GM18507 (cell line): ENCODE results near the gene NDUFA11.

Experiments used
- DNase-seq: peaks from one replicate; pipeline ENCODE4 v3.0.0; 2011; ENCODE audit warnings: low read depth; ENCODE audit not compliant: insufficient read length; ENCODE audit errors: extremely low spot score
- FAIRE-seq: peaks from 2 replicates; lab custom pipeline; 2011; peaks lifted over from hg19 to GRCh38; lab: Jason Lieb, UNC

NDUFA11 gene

DNA sequence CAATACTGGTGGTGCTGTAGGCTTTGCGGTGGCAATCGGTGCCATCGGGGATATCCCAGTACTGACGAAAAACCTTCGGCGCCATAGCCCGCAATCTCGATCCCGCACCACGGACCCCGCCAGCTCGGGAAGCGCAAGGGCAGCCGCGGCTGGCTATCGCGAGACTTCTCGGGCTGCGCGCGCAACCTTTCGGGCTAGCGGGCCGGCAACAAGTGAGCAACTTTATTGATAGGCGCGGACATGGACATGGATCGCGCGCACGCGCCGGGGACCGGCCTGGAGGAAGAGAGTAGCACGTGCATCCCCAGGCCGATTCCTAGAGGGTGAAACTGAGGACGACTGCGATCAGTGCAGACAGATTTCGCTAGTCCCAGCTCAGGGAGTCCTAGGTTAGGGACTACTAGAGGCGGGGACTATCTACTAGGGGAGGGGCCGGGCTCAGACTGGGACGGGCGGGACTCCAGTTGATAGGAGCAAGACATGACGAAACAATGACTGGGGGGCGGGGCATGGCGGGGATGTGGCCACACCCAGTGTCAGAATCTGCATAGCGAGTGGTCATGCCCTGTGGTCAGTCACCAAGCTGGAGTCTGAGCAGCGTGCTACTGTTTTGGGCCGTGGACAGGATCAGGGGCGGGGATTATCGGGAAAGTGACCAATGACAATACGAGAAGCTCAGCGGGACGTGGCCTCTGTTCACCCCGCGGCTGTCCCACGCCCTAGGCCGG is at the start of gene NDUFA11:
Gene NDUFA11, minus strand, starts transcription at position 167 of the 728 bp plus-strand sequence. Its CDS starts 82 bp downstream, at position 85.
- DNase-seq, result peak; percentile 90
- FAIRE-seq, result no peak

- no peak for DNase-seq
- FAIRE-seq, result peak; percentile 53
Measured at GRCh38 chr19:5953030-5953589, 49.5 kb upstream of the NDUFA11 start.

DNA sequence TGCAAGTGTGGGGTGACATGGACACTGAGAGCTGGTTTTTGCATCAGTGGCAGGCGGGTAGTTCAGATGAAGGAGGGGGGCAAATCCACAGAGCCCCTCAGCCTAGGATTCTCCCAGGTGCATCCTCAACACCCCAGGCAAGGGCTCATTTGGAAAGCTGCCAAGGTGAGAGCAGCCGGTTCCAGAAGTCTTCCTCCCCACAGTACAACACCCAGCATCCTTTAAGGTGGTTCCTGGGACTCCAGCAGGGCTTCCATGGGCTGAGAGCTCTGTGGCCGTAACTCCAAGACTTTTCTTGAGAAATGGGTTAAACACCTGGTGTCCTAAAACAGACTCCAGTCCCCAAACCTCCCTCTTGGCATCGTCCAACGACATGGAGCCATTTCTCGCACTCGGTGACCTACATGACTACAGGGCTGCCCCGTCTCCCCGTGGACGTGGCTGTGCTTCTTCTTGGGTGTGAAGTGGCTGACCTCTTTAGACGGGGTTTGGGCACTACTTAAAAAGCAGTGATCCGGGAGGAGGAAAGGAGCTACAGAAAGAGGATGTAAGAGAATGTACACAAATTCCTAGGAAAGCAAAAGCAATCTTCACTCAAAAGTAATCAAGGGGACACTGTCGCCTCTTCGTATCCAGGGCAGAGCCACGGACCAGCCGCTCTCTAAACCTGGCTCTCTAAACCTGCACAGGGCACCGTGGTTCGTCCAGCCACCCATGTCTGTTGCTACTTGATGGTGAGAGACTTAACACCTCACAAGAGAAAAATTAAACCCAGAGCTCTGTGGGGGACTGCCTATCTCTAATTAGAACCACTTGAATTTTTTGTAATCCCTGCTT is 48.8 kb upstream of the NDUFA11 start:
- FAIRE-seq (no peak), DNase-seq (no peak)

DNA sequence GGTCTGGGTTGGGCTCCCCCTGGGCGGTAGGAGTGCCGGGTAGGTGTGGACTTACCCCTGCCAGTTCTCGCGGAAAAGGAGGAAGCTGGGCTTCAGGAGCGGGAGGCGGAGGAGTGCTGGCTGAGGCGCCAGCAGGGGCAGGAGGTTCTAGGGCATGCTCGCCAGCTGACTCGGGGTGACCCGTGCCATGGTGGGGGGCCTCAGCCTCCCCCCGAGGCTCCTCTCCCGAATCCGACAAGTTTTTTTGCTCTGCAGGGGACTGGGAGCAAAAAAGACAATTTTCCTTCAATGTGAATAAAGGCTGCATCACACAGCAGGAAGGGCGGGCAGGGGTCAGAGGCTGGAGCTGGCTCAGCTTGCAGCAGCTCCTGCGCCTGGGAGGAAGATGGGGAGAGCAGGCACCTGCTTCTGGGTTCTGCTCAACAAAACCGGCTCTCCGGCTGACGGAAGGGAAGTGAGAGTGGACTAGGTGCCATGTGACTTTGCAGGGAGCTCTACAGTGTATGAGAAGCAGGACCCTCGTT is 47.8 kb upstream of the NDUFA11 start:
- DNase-seq (no peak), FAIRE-seq (peak; percentile 29)

DNA sequence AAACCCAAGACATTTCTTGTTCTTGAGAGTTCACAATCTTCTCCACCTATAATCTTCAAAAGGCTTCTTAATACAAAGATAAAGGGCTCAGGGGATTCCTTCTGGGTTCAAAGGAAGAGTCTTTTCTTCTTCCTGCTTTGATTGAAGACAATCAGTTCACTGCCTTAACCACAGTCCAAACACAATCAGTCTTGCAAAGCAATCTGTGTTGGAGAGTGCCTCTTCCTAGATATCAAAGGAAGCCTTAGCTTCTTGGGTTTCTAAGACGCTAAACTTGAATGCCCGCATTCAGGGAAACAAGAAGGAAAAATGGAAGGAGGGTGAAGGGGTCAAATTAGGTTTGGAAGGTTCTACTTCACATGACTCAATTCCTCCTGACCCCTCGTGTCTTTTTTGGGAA is 47.2 kb upstream of the NDUFA11 start:
- FAIRE-seq, result no peak
- no peak for DNase-seq

GRCh38 chr19:5949792-5950305 is 46.3 kb upstream of the NDUFA11 start:
- DNase-seq (no peak), FAIRE-seq (no peak)

DNA sequence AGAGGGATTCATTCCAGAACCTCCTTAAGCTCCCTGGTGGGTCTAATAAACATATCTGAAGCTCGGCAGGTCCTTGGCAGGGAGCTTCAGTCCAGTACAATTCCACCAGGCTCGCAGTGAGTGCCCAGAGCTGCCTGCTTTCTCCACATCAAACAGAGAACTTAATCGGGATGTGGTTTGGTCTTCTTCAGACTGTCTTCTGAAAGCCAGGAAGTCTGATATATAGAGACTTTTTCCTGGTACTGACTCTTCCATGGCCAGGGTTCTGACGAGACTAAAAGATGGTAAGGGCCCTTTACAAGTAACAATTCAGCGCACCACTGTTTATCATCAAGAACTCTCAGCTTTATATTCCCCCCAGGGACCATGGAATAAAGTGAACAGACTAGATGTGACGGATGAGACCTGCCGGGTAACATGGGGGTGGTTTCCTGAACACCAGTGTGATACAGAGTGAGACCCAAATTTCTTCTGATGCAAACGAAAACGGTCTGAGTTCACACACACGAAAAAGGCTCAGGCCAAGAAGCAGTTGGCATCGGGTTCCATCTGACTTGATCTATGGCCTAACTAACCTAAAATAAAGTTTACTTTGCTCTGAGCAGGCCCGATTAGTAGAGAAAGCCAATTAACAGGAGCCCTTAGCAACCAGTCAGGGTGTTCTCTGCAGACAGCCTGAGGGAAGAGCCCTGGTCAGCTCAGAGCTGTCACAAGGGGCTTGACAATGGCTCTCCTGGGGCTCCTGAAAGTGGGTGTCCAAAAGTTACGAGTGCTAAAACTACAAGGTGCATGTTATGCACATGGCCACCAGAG is 45.4 kb upstream of the NDUFA11 start:
- no peak for FAIRE-seq
- DNase-seq, result no peak

DNA sequence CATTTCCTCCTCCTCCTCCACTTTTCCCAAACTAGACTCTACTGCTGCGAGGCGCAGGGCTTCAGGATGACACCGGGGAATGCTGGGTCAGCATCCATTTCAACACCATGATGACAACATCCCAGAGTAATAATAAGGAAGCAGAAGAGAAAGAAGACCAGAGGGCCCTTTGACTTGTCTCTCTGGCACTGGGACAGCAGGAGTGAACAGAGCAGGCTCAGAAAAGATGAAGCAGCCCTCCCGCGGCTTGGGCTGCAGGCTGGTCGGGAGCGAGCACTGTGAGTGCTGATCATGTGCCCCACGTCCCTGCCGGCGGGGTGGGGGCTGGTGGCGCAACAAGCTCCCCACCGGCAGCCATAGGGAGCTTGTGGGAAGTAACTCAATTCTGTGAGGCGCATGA is 43.8 kb upstream of the NDUFA11 start:
- no peak for FAIRE-seq
- no peak for DNase-seq

- no peak for FAIRE-seq
Measured at GRCh38 chr19:5943623-5944022, 40.0 kb upstream of the NDUFA11 start.

GRCh38 chr19:5943045-5943444 is 39.5 kb upstream of the NDUFA11 start:
- FAIRE-seq (no peak), DNase-seq (no peak)

More at GRCh38 chr19:5943623-5944022, 40.0 kb upstream of the NDUFA11 start:
- DNase-seq, result no peak

GRCh38 chr19:5941673-5942072 is 38.1 kb upstream of the NDUFA11 start:
- DNase-seq, result no peak
- FAIRE-seq, result no peak

DNA sequence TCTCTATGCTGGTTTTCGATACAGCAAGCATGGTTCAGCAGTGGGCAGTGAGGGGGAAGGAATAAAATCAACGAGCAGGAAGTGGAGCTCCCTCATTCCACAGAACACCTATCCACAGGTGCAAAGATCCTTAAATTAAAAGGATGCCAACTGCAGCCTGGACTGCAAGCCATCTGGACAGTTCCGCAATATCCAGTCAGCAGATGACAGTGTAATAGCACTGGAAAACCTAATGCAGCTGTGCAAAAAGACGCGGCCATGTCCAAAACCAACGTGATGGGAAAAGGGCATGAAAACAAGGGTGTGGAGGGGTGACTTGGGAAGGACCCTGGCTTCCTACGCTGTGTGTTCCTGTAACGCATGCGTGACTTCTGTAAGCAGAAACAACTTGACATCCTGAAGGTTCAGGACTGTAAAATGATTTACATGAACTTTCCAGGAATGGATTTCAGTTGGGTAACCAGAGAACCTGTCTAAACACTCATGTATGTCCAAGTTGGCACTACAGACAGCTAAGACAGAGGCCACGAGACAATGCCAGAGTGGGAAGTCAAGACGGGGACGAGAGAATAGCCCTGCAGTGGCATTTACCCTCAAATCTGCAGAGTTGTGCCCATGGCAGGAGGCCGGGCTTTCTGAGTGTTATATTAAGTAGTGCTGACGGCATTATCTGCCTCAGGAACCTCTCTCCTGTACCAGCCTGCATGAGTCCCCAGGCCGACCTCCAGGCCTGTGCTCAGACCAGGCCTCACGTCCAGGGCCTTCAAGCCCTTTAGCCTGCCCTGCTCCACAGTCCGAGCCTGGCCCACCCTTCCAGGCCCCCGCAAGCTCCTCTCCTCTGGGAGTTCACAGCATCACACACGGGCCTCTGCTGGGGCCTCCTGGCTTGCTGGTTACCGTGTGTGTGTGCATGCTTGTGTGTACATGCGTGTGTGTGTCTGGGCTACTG is 36.9 kb upstream of the NDUFA11 start:
- FAIRE-seq, result no peak
- DNase-seq, result no peak

GRCh38 chr19:5937550-5937949 is 34.0 kb upstream of the NDUFA11 start:
- DNase-seq, result no peak
- FAIRE-seq, result no peak

- FAIRE-seq (no peak), DNase-seq (no peak)
Measured at GRCh38 chr19:5936292-5936592, 32.7 kb upstream of the NDUFA11 start.

GRCh38 chr19:5935473-5936291 is 32.1 kb upstream of the NDUFA11 start:
- DNase-seq (no peak), FAIRE-seq (no peak)

DNA sequence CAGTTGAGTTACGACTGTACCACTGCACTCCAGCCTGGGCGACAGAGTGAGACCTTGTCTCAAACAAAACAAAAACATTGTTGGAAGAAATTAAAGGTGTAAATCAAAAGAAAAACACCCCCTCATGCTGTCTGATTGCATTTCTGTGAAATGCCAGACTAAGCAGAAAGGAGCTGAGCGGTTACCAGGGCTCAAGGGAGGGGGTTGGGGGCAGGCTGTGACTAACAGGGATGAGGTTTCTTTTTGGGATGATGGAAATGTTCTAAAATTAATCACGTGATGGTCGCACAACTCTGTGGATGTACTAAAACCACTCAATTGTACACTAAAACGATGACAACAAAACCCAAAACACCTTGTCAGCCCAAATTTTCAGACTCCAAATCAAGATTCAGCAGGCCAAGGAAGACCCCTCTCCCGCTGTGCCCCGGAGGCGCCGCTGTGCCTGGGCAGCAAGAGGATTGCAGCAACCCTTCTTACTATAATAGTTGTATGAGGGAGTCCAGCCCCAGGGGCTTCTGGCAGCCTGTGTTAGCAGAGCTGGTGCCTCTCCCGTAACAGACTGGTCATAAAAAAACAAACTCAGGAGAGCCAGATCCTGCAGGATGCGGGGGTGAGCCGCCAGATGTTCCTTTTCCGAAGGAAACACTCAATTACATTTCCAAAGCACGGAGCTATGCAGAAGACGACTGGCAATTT is 31.3 kb upstream of the NDUFA11 start:
- DNase-seq (no peak), FAIRE-seq (no peak)

- DNase-seq (no peak), FAIRE-seq (no peak)
Measured at GRCh38 chr19:5934069-5934401, 30.4 kb upstream of the NDUFA11 start.
